LNCaP clone FGC (cell line): ENCODE measurements around the gene OSBPL9.
A peak's percentile ranks its signal among the peaks of the same experiment; 100 is the strongest.

Experiments used
- DNase-seq: peaks from one replicate; pipeline ENCODE4 v3.0.0-alpha.2; 2011; ENCODE audit warnings: low read depth
- H3K4me3 ChIP-seq: 2 replicates; pipeline ENCODE4 v1.5.1; 2011; ENCODE audit warnings: mild to moderate bottlenecking, low read depth, low read length, control low read depth
- CTCF ChIP-seq: IDR thresholded peaks from 2 replicates; pipeline ENCODE4 v1.5.1; 2012; ENCODE audit warnings: mild to moderate bottlenecking; ENCODE audit not compliant: control insufficient read depth, insufficient read depth; ENCODE audit errors: extremely low read depth

Gene OSBPL9

GRCh38 chr1:51620470-51620869, 3.6 kb downstream of the OSBPL9 start:
- no peak for TF ChIP-seq CTCF
- DNase-seq, result no peak
- no peak overlapping the region for H3K4me3 ChIP-seq

GRCh38 chr1:51621161-51621560, 4.3 kb downstream of the OSBPL9 start:
- DNase-seq, result no peak

GRCh38 chr1:51621841-51622454, 5.1 kb downstream of the OSBPL9 start:
- DNase-seq, result no peak
- H3K4me3 ChIP-seq, result no peak overlapping the region

More at GRCh38 chr1:51621161-51621560, 4.3 kb downstream of the OSBPL9 start:
- H3K4me3 ChIP-seq, result no peak overlapping the region
- no peak for TF ChIP-seq CTCF

GRCh38 chr1:51622455-51622913, 5.6 kb downstream of the OSBPL9 start:
- no peak for TF ChIP-seq CTCF
- peak; percentile 32 for DNase-seq
- H3K4me3 ChIP-seq, result no peak overlapping the region

More at GRCh38 chr1:51621841-51622454, 5.1 kb downstream of the OSBPL9 start:
- TF ChIP-seq CTCF, result no peak

GRCh38 chr1:51623025-51623424, 6.1 kb downstream of the OSBPL9 start:
- H3K4me3 ChIP-seq, result no peak overlapping the region
- DNase-seq, result no peak
- no peak for TF ChIP-seq CTCF

GRCh38 chr1:51623450-51623849, 6.6 kb downstream of the OSBPL9 start:
- TF ChIP-seq CTCF, result no peak
- no peak for DNase-seq
- H3K4me3 ChIP-seq, result no peak overlapping the region

- no peak for DNase-seq
- no peak overlapping the region for H3K4me3 ChIP-seq
- TF ChIP-seq CTCF, result no peak
Observed at GRCh38 chr1:51624855-51625254, 8.0 kb downstream of the OSBPL9 start.
